GM23338 (cell line): ENCODE results near the gene RIC1.

Experiments used
- CREB1 ChIP-seq: fragments of 250-450 bp; sonication (Bioruptor Pico); IDR thresholded peaks from 2 replicates; pipeline ENCODE4 v1.5.0; 2020; ENCODE audit warnings: low read depth, mild to moderate bottlenecking, moderate library complexity
- EZH2 ChIP-seq: fragments of 200-600 bp; sonication (generic); IDR thresholded peaks from one replicate; pipeline ENCODE4 v1.8.0; 2017; ENCODE audit warnings: antibody characterized with exemption, mild to moderate bottlenecking, low read depth; ENCODE audit not compliant: unreplicated experiment
- EZH2phosphoT487 ChIP-seq: fragments of 200-600 bp; sonication (generic); IDR thresholded peaks from one replicate; pipeline ENCODE4 v1.8.1; 2018; ENCODE audit warnings: antibody characterized with exemption; ENCODE audit not compliant: unreplicated experiment
- JUNB ChIP-seq: IDR thresholded peaks from one replicate; pipeline ENCODE4 v1.6.1; 2016; ENCODE audit warnings: antibody characterized with exemption; ENCODE audit not compliant: unreplicated experiment
- POLR2AphosphoS5 ChIP-seq: IDR thresholded peaks from 2 replicates; pipeline ENCODE4 v1.6.1; 2016; ENCODE audit warnings: antibody characterized with exemption, low read depth
- ZNF331 ChIP-seq: fragments of 250-450 bp; sonication (Bioruptor Pico); IDR thresholded peaks from 2 replicates; pipeline ENCODE4 v1.5.0; 2020; ENCODE audit warnings: low read depth, mild to moderate bottlenecking, moderate library complexity
- TF ChIP-seq, protein P1 (sequence below), 2 experiments: fragments of 200-600 bp in 1 of 2; sonication (generic) in 1 of 2; conservative IDR thresholded peaks; 2 replicates each; pipeline versions ENCODE4 v1.5.1 to v1.6.1; 2016 to 2017; ENCODE audit warnings: antibody characterized with exemption in 2 of 2, low read depth in 2 of 2, mild to moderate bottlenecking in 2 of 2, moderate library complexity in 1 of 2
- TF ChIP-seq, protein P2 (sequence below): IDR thresholded peaks from one replicate; pipeline ENCODE4 v1.6.1; 2018; ENCODE audit warnings: antibody characterized with exemption; ENCODE audit not compliant: unreplicated experiment

DNA sequence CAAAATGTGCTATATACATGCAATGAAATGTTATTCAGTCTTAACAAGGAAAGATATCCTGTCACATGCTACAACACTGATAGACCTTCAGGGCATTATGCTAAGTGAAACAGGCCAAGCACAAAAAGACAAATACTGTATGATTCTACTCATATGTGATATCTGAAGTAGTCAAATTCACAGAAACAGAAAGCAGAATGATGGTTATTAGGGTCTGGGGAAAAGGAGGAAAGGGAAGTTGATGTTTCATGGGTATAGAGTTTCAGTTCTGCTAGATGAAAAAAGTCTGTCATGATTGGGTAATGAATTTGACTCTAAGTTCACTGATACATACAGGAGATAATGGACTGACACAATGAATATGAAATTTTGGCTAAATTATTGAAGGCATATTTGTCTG is 11.2 kb upstream of the RIC1 start:
- TF ChIP-seq, protein P1, sequence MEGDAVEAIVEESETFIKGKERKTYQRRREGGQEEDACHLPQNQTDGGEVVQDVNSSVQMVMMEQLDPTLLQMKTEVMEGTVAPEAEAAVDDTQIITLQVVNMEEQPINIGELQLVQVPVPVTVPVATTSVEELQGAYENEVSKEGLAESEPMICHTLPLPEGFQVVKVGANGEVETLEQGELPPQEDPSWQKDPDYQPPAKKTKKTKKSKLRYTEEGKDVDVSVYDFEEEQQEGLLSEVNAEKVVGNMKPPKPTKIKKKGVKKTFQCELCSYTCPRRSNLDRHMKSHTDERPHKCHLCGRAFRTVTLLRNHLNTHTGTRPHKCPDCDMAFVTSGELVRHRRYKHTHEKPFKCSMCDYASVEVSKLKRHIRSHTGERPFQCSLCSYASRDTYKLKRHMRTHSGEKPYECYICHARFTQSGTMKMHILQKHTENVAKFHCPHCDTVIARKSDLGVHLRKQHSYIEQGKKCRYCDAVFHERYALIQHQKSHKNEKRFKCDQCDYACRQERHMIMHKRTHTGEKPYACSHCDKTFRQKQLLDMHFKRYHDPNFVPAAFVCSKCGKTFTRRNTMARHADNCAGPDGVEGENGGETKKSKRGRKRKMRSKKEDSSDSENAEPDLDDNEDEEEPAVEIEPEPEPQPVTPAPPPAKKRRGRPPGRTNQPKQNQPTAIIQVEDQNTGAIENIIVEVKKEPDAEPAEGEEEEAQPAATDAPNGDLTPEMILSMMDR (conservative IDR thresholded peaks at IDR 0.05; ENCODE audit: low read depth in 2 of 2) = no peak
- TF ChIP-seq, protein P2, sequence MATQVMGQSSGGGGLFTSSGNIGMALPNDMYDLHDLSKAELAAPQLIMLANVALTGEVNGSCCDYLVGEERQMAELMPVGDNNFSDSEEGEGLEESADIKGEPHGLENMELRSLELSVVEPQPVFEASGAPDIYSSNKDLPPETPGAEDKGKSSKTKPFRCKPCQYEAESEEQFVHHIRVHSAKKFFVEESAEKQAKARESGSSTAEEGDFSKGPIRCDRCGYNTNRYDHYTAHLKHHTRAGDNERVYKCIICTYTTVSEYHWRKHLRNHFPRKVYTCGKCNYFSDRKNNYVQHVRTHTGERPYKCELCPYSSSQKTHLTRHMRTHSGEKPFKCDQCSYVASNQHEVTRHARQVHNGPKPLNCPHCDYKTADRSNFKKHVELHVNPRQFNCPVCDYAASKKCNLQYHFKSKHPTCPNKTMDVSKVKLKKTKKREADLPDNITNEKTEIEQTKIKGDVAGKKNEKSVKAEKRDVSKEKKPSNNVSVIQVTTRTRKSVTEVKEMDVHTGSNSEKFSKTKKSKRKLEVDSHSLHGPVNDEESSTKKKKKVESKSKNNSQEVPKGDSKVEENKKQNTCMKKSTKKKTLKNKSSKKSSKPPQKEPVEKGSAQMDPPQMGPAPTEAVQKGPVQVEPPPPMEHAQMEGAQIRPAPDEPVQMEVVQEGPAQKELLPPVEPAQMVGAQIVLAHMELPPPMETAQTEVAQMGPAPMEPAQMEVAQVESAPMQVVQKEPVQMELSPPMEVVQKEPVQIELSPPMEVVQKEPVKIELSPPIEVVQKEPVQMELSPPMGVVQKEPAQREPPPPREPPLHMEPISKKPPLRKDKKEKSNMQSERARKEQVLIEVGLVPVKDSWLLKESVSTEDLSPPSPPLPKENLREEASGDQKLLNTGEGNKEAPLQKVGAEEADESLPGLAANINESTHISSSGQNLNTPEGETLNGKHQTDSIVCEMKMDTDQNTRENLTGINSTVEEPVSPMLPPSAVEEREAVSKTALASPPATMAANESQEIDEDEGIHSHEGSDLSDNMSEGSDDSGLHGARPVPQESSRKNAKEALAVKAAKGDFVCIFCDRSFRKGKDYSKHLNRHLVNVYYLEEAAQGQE = no peak
- TF ChIP-seq ZNF331 (CRISPR knock-in tag) (no peak), POLR2AphosphoS5 (no peak), EZH2phosphoT487 (no peak), EZH2 (no peak), CREB1 (CRISPR knock-in tag) (no peak), JUNB (no peak)
